CD14-positive monocyte (primary cell): ENCODE data around the gene BSND. TPM values are rescaled to one million over a fixed set of nuclear protein-coding genes. Genes with fewer than 3 reads are reported as not detected.
A peak's percentile ranks its signal among the peaks of the same experiment; 100 is the strongest.
"Not testable (repeated sequence)": the region's sequence is repeated elsewhere in the genome, so short reads cannot be mapped to it uniquely, and the experiment has no call there.

Experiments
- DNase-seq, 3 donors: peaks; one replicate each; pipeline ENCODE4 v3.0.0-alpha.2; 2011 to 2022
- H2AFZ ChIP-seq: 2 replicates; pipeline ENCODE4 v1.6.0; 2012; ENCODE audit warnings: mild to moderate bottlenecking, low read depth, low read length, inconsistent platforms; ENCODE audit not compliant: insufficient read depth, poor library complexity, severe bottlenecking
- H3K27ac ChIP-seq, 2 donors: 1 replicate in 1 of 2; 2 replicates in 1 of 2; pipeline ENCODE4 v1.5.1; 2012 to 2013; ENCODE audit warnings: low read length in 2 of 2, control low read depth in 1 of 2, inconsistent platforms in 1 of 2, low read depth in 1 of 2, mild to moderate bottlenecking in 1 of 2
- H3K27me3 ChIP-seq, 2 donors: one replicate each; pipeline versions ENCODE4 v1.6.0 to v1.6.1; 2011 to 2013; ENCODE audit warnings: low read length in 2 of 2; ENCODE audit not compliant: control insufficient read depth in 2 of 2, insufficient read depth in 2 of 2
- H3K36me3 ChIP-seq, 2 donors: replicated peaks in 1 of 2; 1 replicate in 1 of 2; 2 replicates in 1 of 2; pipeline versions ENCODE4 v1.5.1 to v1.6.1; 2012 to 2013; ENCODE audit warnings: low read length in 2 of 2, control low read depth in 1 of 2, inconsistent platforms in 1 of 2, mild to moderate bottlenecking in 1 of 2; ENCODE audit not compliant: insufficient read depth in 2 of 2, control insufficient read depth in 1 of 2
- H3K4me1 ChIP-seq, 2 donors: 1 replicate in 1 of 2; 2 replicates in 1 of 2; pipeline versions ENCODE4 v1.5.1 to v1.6.1; 2012 to 2013; ENCODE audit warnings: low read length in 2 of 2, control low read depth in 1 of 2, inconsistent platforms in 1 of 2, mild to moderate bottlenecking in 1 of 2, moderate library complexity in 1 of 2; ENCODE audit not compliant: insufficient read depth in 2 of 2, control insufficient read depth in 1 of 2
- H3K4me2 ChIP-seq: replicated peaks from 2 replicates; pipeline ENCODE3; 2012; ENCODE audit warnings: low read length, moderate library complexity, mild to moderate bottlenecking; ENCODE audit not compliant: poor library complexity, severe bottlenecking; ENCODE audit errors: extremely low read depth
- H3K4me3 ChIP-seq, 3 experiments: fragments of 200-600 bp in 1 of 3; sonication (generic) in 1 of 3; replicated peaks in 1 of 3; 1 replicate in 2 of 3; 2 replicates in 1 of 3; pipeline ENCODE4 v1.5.1; 2011 to 2013; ENCODE audit warnings: low read length in 3 of 3, mild to moderate bottlenecking in 3 of 3, control low read depth in 2 of 3, low read depth in 2 of 3, inconsistent platforms in 1 of 3, moderate library complexity in 1 of 3
- H3K79me2 ChIP-seq: 2 replicates; pipeline ENCODE4 v1.6.0; 2012; ENCODE audit warnings: mild to moderate bottlenecking, control low read depth, inconsistent platforms, low read length, moderate library complexity; ENCODE audit not compliant: insufficient read depth
- H3K9ac ChIP-seq: 2 replicates; pipeline ENCODE4 v1.6.0; 2017; ENCODE audit warnings: low read length, mild to moderate bottlenecking; ENCODE audit not compliant: insufficient read depth, poor library complexity, severe bottlenecking
- H3K9me3 ChIP-seq, 2 donors: replicated peaks in 1 of 2; 1 replicate in 1 of 2; 2 replicates in 1 of 2; pipeline versions ENCODE4 v1.5.1 to v1.6.1; 2012 to 2013; ENCODE audit warnings: low read length in 2 of 2, control low read depth in 1 of 2; ENCODE audit not compliant: control insufficient read depth in 1 of 2, insufficient read depth in 1 of 2
- H4K20me1 ChIP-seq: 2 replicates; pipeline ENCODE4 v1.6.0; 2012; ENCODE audit warnings: mild to moderate bottlenecking, low read length, control low read depth, moderate library complexity; ENCODE audit not compliant: insufficient read depth
- H3K27ac Mint-ChIP-seq, 7 donors: one replicate each; pipeline ENCODE4 v1.8.0; 2020; ENCODE audit warnings: mild to moderate bottlenecking in 7 of 7, mixed read lengths in 7 of 7, moderate library complexity in 6 of 7, inconsistent platforms in 2 of 7
- H3K27me3 Mint-ChIP-seq, 3 donors: one replicate each; pipeline ENCODE4 v1.8.0; 2021 to 2022; ENCODE audit warnings: low read depth in 3 of 3, mild to moderate bottlenecking in 3 of 3, mixed read lengths in 3 of 3, moderate library complexity in 3 of 3, inconsistent platforms in 1 of 3
- H3K36me3 Mint-ChIP-seq, 2 donors: one replicate each; pipeline ENCODE4 v1.8.0; 2020; ENCODE audit warnings: mixed read lengths in 2 of 2, inconsistent platforms in 1 of 2, mild to moderate bottlenecking in 1 of 2
- H3K4me1 Mint-ChIP-seq: one replicate; pipeline ENCODE4 v1.8.0; 2020; ENCODE audit warnings: mild to moderate bottlenecking, mixed read lengths
- H3K4me3 Mint-ChIP-seq, 2 donors: one replicate each; pipeline ENCODE4 v1.8.0; 2020; ENCODE audit warnings: mild to moderate bottlenecking in 2 of 2, mixed read lengths in 2 of 2, moderate library complexity in 1 of 2
- H3K9me3 Mint-ChIP-seq, 7 donors: one replicate each; pipeline ENCODE4 v1.8.0; 2020 to 2022; ENCODE audit warnings: mixed read lengths in 7 of 7, mild to moderate bottlenecking in 6 of 7, moderate library complexity in 6 of 7, inconsistent platforms in 2 of 7
- WGBS: methylation state at CpG from one replicate; pipeline ENCODE4 v1.1.5; 2013; ENCODE audit warnings: missing lambda C conversion rate; ENCODE audit not compliant: insufficient coverage; 5-methylcytosine and 5-hydroxymethylcytosine counted together
- intact Hi-C, 2 donors: fragments of 100-400 bp; cut with micrococcal nuclease; formaldehyde crosslinking; loops; one replicate each; pipeline versions ENCODE4 v1.15.0 to v1.15.1; 2023
- polyA plus RNA-seq, 3 donors: library from polyadenylated mRNA; depleted of rRNA in 1 of 3; unstranded in 2 of 3; stranded (reverse) in 1 of 3; fragments of 300-500 nt in 2 of 3; fragments of >200 nt in 1 of 3; fragmentation: Illumina TruSeq in 2 of 3; gene quantifications; 1 replicate in 2 of 3; 2 replicates in 1 of 3; pipeline ENCODE4 v1.2.3, GENCODE V29; 2012 to 2021
- TF ChIP-seq, protein P1 (sequence below): fragments of 200-600 bp; IDR thresholded peaks from one replicate; pipeline ENCODE4 v1.8.0; 2022; ENCODE audit warnings: antibody characterized with exemption, mild to moderate bottlenecking

The BSND gene
- polyA plus RNA-seq, 3 donors = not detected

DNA sequence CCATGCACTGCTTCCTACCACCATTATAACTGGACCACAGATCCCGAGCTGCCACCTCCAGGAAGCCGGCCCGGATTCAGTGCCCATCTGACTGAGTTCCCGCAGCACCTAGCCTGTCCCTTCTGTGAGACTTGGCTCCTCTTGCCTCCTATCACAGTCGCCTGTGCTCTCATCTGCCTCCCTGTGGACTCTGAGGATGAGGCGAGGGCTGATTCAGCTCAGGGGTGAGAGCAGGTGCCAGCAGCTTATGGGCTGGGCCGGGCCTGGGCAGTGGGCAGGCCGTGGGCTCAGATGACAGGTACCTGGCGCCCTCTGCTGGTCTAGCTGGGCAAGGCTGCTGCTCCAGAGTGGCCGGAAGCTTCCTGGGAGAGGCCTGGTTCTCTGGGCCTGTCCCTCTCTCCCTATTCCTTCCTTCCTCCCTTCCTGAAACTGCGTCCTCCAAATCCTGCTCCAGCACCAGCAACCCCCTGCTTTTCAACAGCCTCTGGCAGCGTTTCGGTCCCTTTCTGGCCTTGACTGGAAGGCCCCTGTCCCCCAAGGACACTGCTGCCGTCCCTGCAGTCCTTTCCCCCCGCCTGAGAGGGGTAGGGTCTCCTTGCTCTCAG lies 23.3 kb downstream of the BSND start:
- no peaks in the 10 kb centered on the region for H3K79me2 ChIP-seq
- no peaks in the 10 kb centered on the region for H3K9me3 ChIP-seq
- no peak overlapping the region for H3K27ac ChIP-seq
- H4K20me1 ChIP-seq = no peaks in the 10 kb centered on the region
- intact Hi-C loops = loop anchor here in 1 of 2 donors (2.0 kb wide), 1 partner anchor 77 kb away; no protein-coding TSS in a partner anchor
- Mint-ChIP-seq H3K9me3 (peaks cover 0 to 4% (median 0%) of the 10 kb centered on the region in 7 donors), H3K27ac (peak overlapping the region in 4 of 7 donors; percentile 37 to 82 (median 69)), H3K27me3 (peaks cover 2 to 7% (median 5%) of the 10 kb centered on the region in 3 donors), H3K36me3 (peaks cover 2 to 7% of the 10 kb centered on the region in 2 donors), H3K4me1 (peaks cover 35% of the 10 kb centered on the region), H3K4me3 (no peak overlapping the region)
- no peak overlapping the region for H3K9ac ChIP-seq
- H3K4me3 ChIP-seq = no peak overlapping the region
- no peak overlapping the region for H2AFZ ChIP-seq
- H3K4me2 ChIP-seq = no peak overlapping the region
- WGBS = 63% methylated on average over 13 of the region's 15 CpGs
- H3K36me3 ChIP-seq = no peaks in the 10 kb centered on the region
- TF ChIP-seq, protein P1, sequence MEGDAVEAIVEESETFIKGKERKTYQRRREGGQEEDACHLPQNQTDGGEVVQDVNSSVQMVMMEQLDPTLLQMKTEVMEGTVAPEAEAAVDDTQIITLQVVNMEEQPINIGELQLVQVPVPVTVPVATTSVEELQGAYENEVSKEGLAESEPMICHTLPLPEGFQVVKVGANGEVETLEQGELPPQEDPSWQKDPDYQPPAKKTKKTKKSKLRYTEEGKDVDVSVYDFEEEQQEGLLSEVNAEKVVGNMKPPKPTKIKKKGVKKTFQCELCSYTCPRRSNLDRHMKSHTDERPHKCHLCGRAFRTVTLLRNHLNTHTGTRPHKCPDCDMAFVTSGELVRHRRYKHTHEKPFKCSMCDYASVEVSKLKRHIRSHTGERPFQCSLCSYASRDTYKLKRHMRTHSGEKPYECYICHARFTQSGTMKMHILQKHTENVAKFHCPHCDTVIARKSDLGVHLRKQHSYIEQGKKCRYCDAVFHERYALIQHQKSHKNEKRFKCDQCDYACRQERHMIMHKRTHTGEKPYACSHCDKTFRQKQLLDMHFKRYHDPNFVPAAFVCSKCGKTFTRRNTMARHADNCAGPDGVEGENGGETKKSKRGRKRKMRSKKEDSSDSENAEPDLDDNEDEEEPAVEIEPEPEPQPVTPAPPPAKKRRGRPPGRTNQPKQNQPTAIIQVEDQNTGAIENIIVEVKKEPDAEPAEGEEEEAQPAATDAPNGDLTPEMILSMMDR = peak; percentile 87
- no peaks in the 10 kb centered on the region for H3K27me3 ChIP-seq
- H3K4me1 ChIP-seq = peaks cover 4 to 7% of the 10 kb centered on the region in 2 donors
- peak; percentile 65 to 72 (median 70) for DNase-seq

DNA sequence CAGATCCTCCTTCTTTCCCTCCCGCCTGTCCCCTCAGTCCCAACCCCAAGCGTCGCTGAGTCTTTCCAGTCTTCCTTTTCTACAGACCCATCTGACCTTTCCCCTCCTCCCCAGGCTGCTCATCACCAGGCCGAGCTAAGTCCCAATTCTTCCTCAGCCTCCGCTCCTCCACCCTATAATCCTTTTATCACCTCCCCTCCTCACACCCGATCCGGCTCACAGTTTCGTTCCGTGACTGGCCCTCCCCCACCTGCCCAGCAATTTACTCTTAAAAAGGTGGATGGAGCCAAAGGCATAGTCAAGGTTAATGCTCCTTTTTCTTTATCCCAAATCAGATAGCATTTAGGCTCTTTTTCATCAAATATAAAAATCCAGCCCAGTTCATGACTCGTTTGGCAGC lies 25.4 kb downstream of the BSND start:
- H3K9me3 Mint-ChIP-seq, H3K27ac Mint-ChIP-seq, H3K4me3 ChIP-seq, H3K36me3 Mint-ChIP-seq, intact Hi-C loops, H3K27ac ChIP-seq, H3K9me3 ChIP-seq, H3K4me3 Mint-ChIP-seq, H3K4me1 ChIP-seq, H3K4me2 ChIP-seq, H2AFZ ChIP-seq, H3K79me2 ChIP-seq, H3K9ac ChIP-seq, H3K36me3 ChIP-seq, DNase-seq, H4K20me1 ChIP-seq, H3K27me3 Mint-ChIP-seq, H3K27me3 ChIP-seq: not testable (repeated sequence)
- 92% methylated on average over 2 of the region's 10 CpGs for WGBS
- H3K4me1 Mint-ChIP-seq = peaks cover 35% of the 10 kb centered on the region

DNA sequence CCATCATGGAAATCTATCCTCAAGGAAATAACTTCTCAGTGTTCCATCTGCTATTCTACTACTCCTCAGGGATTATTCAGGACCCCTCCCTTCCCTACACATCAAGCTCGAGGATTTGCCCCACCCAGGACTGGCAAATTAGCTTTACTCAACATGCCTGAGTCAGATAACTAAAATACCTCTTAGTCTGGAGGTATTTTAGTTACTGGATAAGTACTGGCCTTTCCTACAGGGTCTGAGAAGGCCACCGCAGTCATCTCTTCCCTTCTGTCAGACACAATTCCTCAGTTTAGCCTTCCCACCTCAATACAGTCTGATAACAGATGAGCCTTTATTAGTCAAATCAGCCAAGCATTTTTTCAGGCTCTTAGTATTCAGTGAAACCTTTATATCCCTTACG lies 27.9 kb downstream of the BSND start:
- H3K9ac ChIP-seq, DNase-seq, H3K4me2 ChIP-seq, H3K79me2 ChIP-seq, H3K27me3 Mint-ChIP-seq, H3K4me1 ChIP-seq, H4K20me1 ChIP-seq, H3K27ac ChIP-seq, H3K9me3 ChIP-seq, H3K27ac Mint-ChIP-seq, H3K4me3 Mint-ChIP-seq, H2AFZ ChIP-seq, H3K9me3 Mint-ChIP-seq, H3K36me3 ChIP-seq, intact Hi-C loops, H3K27me3 ChIP-seq, H3K36me3 Mint-ChIP-seq, H3K4me3 ChIP-seq: not testable (repeated sequence)
- H3K4me1 Mint-ChIP-seq = peaks cover 35% of the 10 kb centered on the region
- WGBS = no CpG with 5 or more reads among the region's 3 CpGs

DNA sequence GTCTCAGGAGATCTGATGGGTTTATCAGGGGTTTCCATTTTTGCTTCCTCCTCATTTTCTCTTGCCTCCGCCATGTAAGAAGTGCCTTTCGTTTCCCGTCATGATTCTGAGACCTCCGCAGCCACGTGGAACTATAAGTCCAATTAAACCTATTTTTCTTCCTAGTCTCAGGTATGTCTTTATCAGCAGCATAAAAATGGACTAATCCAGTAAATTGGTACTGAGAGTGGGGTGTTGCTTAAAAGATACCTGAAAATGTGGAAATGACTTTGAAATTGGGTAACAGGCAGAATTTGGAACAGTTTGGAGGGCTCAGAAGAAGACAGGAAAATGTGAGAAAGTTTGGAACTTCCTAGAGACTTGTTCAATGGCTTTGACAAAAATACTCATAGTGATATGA lies 32.4 kb downstream of the BSND start:
- H3K9ac ChIP-seq, H3K4me3 ChIP-seq, intact Hi-C loops, H3K79me2 ChIP-seq, H3K9me3 ChIP-seq, DNase-seq, H3K9me3 Mint-ChIP-seq, H3K27ac Mint-ChIP-seq, H3K36me3 Mint-ChIP-seq, H3K4me3 Mint-ChIP-seq, H3K27ac ChIP-seq, H2AFZ ChIP-seq, H3K4me2 ChIP-seq, H3K27me3 ChIP-seq, H3K36me3 ChIP-seq, H4K20me1 ChIP-seq: not testable (repeated sequence)
- Mint-ChIP-seq H3K4me1 (peaks cover 19% of the 10 kb centered on the region), H3K27me3 (peaks cover 7 to 17% (median 10%) of the 10 kb centered on the region in 3 donors)
- 72% methylated on average over 3 of the region's 5 CpGs for WGBS
- peaks cover 11 to 14% of the 10 kb centered on the region in 2 donors for H3K4me1 ChIP-seq
